NOMO-1 treated with DMSO at 0.1 percent for 48 hours (cell line): ENCODE results near the gene RPN2.
A peak's percentile ranks its signal among the peaks of the same experiment; 100 is the strongest.

ENCODE experiments used
- DNase-seq: peaks from one replicate; lab custom pipeline; 2025; ENCODE audit not compliant: unreplicated experiment; lab: John Stamatoyannopoulos, UW

RPN2 gene

DNA sequence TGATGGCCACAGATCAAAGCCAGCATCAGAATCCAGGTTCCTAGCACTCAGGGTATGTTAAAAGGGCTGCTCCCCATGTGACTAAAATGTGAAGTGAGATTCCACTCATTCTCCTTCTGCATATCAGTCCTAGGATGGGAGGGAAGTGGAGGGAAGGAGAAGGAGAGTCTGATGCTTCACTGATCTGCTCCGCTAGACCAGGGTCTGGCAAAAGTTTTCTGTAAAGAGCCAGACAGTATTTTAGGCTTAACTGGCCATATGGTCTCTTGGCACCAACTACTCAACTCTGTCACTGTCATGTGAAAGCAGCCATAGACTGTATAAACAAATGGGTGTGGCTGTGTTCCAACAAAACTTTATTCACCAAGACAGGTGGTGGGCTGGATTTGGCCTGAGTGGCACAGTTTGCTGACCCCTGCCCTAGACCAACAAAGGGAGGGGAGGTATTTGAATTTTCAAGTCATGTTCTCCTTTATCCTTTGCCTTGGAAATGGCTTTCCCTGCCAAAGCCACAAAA, 59.9 kb downstream of the RPN2 start:
- DNase-seq: no peak

DNA sequence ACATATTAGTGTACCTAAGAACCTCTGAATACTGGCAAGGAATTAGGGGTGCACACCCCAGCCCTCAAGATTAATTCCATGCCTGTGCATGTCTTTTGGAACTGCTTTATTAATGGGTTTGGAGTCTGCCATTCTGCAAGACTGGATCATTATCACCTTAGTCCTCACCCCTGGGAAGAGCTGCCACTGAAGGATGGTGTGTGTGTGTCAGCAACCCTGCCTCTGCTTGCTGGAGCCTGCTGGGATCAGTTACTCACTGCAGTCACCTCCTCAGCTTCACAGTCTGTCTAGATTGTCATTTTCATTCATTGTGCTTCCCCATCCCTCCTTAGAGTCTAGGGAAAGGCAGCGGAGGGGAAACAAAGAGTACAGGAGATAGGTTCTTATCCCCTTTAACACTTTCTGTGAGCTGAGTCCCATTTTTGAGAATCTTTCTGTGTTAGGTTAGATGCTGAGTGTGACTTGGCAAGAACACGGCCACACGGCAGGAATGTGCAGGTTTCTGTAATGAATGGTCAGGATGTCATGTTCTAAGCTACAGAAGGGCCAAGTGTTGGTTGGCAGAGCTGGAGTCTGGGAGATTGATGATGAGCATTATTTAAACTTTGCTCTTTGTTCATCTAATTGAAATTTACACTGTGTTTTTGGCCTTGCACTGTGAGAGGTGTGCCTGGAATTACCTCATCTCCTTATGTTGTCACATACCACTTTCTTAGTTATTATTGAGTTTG, 61.4 kb downstream of the RPN2 start:
- no peak for DNase-seq

DNA sequence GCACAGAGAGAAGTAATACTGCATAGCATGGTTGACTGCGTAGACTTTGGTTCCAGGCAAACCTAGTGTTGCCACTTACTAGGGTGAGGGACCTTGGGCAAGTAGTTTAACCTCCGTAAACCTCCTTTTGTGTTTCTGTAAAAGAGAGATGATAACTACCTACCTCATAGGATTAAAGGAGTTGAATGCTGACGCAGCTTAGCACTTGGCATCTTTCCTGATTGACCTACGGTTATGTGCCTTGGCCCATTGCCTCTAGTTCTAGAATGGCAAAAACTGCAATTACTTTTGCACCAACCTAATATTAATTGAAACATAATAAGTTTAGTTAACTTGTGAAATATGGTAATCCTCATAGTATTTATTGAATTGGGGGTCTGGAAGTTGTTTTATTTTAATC, 63.4 kb downstream of the RPN2 start:
- no peak for DNase-seq

DNA sequence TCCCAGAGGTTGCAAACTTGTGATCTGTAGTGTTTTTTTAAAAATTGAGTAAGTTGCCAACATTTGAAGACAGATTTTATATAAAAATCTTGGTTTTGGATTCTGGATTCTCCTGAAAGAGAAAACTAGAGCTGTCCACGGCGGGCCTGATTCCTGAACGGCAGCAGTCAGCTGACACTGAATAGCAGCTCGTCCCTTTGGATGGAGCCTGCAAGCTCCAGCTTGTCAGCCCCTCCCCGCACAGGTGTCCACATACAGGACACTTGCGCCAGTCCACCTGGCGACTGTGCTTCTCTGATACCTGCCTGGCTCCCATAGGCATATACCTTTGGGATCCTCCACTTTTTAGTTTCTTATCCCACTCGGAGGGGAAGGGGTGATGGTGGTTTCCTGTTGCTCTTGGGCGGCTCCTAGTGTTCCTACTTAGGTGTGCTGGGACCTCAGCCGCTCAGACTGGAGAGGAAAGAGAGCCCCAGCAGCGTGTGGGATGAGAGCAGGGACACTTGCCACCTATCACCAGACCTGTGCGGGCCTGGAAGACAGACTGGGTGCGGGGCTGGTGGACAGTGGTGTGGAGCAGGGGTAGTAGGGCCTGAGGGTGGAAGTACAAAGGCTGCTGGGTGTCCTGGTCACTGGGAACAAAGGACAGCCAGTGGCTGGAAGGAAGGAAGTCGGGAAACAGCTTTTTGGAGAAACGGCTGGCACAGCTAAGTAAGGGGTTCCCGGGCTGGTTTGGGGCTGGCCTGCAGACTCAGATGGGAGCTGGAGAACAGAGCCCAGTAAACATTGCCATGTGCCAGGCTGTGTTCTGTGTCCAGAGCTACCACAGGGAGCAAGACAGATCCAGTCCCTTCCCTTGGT, 64.2 kb downstream of the RPN2 start:
- DNase-seq: no peak

DNA sequence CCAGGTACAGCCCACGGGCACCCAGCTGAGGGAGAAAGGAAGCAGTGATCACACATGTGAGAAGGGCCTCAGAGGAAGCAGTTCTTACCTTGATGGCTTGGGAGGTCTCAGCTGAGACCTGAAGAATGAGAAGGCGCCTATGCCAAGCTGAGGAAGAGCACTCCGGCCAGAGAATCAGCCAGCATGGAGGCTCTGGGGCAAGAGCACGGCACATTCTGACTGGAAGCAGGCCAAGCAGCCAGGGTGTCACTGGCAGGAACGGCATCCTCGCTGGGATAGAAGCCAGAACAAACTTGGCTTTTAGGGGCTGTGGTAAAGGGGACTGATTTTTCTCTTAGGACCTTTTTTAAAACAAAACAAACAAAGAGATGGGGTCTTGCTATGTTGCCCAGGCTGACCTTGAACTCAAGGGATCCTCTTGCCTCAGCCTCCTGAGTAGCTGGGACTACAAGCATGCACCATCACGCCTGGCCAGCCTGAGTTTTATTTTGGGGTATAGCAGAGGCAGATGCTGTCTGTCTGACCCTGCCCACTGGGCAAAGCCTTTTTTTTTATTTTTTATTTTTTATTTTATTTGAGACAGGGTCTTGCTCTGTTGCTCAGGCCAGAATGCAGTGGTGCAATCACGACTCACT, 64.9 kb downstream of the RPN2 start:
- no peak for DNase-seq

DNA sequence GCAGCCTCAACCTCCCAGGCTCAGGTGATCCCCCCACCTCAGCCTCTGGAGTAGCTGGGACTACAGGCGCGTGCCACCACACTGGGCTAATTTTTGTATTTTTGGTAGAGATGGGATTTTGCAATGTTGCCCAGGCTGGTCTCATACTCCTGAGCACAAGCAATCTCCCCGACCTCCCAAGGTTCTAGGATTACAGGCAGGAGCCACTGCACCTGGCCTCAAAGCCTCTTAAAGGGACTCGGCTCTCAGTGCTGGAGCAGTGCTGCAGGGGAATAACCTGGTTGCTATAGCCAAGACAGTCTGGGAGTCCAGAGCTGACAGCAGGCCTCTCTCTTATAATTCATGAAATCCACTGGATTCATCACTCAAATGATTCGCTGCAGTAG, 65.4 kb downstream of the RPN2 start:
- DNase-seq: no peak

DNA sequence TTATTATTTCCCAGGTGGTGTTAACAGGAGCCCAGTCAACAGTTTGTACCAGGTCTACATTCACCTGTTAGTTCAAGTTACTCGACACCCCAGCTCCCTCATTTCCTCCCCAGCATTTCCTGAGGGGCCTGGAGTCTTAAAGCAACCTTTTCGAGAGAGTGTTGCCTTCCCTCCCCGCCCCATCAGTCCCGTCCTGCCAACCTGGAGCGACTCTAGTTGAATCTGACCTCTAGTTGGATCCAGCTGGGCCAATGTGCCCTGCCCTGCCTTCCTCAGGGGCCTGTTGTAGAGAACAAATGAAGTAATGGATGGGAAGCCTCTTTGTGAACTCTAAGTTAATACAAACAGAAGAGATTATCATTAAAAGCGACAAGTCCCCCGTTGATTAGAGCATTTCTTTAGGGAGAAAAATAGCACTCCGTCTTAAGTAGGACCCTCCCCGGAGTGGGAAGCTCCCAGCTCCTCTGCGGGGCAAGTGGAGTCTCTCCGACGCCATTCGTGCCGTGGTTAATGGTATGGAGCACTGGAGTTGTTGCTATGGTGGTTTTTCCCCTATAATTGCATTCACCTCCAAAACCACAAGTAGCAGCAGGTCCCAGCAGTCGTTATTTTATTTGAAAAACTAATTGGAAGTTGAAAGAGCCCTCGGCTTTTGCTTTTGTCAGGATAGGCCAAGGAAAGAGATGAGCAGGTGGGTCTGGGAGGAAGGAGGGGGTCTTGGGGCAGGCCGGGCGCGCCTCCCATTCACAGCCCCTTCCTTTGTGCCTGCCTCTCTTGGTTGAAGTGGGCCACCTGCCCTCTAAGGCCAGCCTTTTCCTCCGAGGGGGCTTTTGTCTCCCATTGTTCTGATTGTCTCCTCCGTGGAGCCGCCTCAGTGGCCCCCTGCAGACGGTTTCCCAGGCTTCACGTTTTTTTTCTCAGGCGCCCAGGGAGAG, 66.4 kb downstream of the RPN2 start:
- no peak for DNase-seq

DNA sequence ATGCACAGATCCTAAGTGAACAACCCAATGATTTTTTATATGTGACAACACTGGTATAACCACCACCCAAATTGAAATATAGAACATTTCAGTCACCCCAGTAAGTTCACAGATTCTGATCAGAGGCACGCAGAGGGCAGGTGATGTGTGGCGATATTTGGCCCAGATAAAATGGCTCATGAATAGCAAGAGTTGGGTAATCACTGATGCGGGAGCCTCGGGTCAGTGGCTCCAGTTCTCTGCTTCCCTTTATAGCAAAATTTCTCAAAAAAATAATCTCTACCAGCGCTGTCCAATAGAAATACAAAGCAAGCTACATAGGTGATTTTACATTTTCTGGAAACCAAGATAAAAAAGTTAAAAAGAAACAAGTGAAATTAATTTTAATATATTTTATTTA, 67.6 kb downstream of the RPN2 start:
- no peak for DNase-seq

DNA sequence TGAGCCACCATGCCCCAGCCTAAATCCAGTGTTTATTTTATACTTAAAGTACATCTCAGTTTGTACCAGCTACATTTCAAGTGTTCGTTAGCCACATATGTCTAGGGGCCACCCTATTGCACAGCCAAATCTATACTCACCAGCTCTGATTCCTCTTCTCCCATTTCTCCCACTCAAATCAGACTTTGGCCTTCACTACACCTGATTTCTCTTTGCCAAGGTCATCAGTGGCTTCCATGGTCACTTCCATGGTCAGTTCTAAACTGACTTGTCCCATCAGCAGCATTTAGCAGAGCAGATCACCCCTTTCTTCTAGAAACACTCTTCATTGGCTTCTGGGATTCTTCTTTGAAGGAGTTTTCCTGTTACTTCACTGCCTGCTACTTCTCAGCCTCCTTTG, 68.4 kb downstream of the RPN2 start:
- no peak for DNase-seq

DNA sequence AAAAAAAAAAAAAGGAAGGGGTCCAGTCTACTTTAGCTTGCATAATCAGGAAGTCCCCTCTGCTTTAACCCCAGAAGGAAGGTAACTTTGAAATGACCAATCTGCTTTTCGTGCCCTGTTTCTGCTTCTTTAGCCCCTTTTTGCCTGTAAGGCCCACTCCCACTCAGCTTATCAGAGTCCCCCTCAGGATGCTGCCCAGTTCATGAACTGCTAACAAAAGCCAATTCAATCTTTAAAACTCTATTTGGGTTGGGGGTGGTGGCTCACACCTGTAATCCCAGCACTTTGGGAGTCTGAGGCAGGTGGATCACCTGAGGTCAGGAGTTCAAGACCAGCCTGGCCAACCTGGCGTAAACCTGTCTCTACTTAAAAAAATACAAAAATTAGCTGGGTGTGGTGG, 70.2 kb downstream of the RPN2 start:
- no peak for DNase-seq

DNA sequence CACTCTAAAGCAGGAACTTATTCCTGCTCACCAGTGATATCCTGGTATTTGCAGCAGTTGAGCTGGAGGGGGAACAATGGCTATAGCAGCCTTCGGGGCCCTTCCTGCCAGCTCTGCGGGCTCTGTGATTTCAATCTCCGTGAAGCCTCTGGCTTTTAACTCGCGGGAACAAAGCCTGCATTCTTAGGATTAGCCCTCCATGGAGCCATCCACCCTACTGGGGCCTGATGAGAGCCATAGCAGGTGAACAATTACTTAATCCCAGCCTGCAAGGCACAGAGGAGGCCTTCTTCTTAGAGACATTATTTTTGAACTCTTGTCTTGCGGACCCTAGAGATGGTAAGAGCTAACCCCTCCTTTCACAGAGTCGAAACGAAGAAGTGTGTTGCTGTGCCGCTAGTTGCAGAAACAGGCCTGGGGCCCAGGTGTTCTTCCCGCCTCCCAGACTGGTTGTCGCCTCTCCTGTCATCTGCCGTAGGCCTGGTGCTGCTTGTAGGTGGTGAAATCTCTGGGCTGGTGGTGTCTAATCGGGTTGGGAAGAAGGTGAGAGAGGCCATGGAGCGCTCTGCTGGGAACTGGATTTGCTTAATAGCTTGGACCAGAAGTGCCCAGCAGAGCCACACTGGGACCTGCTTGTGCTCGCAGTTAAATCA, 72.8 kb downstream of the RPN2 start:
- no peak for DNase-seq

DNA sequence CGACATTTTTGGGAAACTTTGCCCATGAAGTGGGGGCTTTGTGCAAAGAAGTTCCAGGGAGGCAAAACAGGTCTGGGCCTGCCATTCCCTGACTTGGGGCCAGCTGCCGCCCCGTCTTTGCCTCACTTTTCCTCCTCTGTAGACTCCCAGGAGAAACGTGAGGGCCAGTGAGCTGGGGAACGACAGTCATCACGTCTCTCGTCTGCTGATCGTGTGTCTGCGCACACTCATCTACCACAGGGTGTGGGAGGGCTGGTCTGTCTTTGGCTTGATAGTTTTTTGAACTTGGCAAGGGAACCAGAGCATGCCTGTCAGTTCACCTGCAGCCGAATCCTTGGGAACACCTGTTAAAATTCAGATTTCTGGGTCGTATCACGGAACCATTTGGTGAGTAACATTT, 74.0 kb downstream of the RPN2 start:
- no peak for DNase-seq

DNA sequence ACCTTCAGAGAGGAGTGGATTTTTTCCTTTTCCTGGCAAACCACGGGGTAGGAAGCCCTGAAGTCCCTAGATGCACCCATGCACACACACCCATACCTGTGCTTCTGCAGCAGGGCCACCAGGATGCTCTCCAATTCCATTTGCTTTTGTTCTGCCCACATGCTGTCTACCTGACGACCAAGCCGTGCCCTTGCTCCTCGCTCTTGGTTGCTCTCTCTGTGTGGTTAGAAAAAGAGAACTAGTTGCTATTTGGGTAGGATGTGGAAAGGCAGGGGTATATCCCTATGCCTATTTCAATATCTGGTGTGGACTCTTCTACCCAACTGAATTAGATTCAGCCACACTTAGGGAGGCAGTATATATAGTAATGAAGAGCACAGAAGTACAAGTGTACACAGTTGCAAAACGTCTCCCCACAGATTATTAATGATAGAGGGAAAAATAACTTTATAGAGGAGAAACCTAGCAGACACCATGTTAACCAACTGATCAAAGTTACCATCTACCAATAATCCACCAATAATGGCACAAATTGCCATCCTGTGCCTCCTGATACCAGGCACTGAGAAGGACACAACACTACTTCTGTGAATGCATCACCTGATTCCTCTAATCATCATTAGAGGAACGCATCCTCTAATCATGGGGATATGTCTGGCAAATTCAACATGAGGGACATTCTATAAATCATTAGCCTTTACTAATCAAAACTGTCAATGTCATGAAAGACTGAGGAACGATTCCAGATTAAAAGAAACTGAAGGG, 75.2 kb downstream of the RPN2 start:
- DNase-seq: peak; percentile 33

DNA sequence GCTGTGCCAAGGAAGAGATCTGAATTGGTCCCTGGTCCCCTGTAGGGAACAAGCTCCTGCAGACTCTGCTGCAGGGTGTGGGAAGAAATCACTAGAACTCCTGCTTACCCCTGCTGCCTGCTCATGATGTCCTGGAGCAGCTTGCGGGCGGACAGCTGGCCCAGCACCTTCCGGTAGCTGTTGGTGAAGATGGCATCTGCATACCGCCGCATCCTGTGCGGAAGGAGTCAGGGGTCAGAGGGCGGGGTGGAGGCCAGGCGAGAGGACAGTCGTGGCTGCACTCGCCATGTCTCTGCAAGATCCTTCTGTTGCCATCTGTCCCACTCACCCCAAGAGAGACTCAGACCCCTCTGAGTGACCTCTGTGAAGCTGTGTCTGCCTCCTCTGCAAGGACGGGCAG, 77.2 kb downstream of the RPN2 start:
- DNase-seq: no peak

DNA sequence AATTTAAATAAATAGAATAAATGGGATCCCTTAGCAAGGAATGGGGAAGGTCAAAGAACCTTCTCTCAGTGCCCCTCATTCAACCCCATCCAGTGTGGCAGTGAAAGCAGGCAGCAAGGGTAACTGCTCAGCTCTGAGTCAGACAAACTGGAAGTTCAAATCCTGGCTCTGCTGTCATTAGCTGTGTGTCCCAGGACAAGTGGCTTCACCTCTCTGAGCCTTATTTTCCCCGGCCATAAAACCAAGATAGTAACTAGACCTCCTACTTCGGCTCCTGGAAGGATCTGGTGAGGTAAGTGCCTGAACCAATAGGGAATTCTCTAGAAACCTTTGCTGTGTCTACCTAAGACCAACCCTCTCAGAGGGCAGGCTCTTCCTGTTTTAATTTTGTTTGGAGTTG, 78.4 kb downstream of the RPN2 start:
- no peak for DNase-seq

DNA sequence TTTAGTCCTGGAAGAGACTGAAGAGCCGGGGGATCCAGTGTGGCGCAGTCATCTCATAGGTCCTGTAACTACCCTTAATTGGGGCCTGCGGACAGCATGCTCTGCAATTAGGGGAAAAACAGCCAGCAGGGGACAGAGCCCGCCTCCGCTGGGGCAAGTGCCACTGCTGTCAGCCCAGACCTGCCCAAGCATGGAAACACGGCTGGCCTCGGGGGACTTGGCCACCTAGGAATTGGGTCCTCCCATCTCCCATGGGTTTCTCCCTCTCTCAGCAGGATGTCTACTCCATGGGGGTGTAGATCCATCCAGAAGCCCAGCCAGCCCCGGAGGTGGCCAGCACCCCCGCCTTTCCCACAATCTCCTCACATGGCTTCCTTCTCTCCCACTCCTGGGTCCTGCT, 78.9 kb downstream of the RPN2 start:
- no peak for DNase-seq

DNA sequence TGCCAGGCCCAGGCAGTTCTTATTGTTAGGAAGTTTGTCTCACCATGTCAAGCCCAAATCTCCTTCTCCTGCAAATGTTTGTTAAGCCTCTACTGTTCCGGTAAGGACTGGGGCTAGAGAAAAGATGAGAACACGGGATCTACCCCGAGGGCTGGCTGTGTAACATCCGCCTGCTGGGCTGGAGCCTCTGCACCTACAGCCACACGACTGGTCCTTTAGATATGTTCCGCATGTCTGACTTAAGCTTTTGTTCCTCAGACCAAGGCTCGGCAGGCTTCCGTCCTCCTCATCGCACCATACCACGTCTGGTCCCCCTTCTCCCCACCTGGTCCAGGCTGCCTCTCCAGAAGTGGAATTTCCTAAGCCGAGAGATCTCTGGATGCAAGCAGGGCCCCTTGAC, 79.9 kb downstream of the RPN2 start:
- DNase-seq: no peak

DNA sequence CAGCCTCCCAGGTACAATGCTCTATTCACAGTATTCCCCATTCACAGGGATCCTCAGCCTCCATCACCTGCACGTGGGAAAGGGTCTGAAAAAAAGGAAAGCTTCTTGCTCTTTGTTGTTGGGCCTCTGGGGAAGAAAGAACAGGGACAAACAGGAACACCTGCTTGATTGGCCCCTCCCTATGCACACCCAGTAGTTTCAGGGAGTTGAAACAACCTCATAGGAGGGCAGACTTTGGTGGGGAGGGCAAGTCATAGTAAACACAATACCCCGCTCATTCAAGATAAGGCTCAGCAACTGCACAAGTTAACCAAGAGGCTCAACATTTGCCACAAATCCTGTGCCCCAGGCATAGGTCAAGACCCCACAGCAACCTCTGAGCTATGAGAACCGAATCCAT, 80.7 kb downstream of the RPN2 start:
- no peak for DNase-seq

DNA sequence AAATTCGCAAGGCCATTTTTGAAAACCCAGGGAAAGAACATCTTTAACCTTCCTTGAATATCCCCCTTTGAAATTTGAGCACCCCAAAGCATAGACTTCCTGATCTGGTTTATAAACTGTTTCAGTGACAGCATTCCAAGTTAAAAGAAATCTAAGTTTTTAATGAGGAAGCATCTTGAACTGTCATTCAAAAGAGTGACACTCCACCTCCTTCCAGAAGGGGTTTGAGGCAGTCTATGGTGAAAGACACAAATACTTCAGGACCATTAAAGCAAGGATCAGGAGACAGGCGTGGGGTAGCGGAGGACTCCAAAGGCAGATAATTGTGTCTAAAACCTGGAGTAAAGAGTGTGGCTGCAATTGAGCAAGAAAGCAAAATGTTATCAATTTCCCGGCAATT, 81.8 kb downstream of the RPN2 start:
- DNase-seq: no peak

DNA sequence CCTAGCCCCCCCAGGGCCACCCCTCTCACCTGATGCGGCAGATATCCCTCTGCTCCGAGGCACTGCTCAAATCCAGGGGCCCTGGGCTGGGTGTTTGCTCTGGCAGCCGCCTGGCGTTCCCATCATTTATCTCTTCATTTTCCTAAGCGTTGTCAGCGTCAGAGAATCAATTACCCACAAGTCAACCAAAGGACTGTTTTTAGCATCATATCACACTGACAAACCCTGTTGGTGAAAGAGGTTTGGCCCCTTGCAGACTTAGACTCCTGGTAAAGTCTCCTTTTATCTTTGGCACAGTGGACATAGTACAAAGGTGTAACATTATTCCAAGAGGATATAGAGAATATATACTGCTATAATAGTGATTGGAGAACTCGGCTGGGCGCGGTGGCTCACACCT, 82.6 kb downstream of the RPN2 start, which contains the start of gene GHRH:
Gene GHRH, minus strand, starts transcription at position 101 of the 400 bp plus-strand sequence. CDS start 4,925 bp downstream, outside the sequence.
- no peak for DNase-seq
